Esophagus squamous epithelium (tissue), 4 donors: ENCODE results near the gene HDAC6.

Experiments used
- POLR2A ChIP-seq, 4 donors: fragments of 450-650 bp; IDR thresholded peaks; one replicate each; pipeline ENCODE4 v1.6.1; 2017; ENCODE audit warnings: antibody characterized with exemption in 4 of 4, mild to moderate bottlenecking in 4 of 4, moderate library complexity in 3 of 4
- TF ChIP-seq, protein P1 (sequence below), 6 experiments: fragments of 450-650 bp in 4 of 6; fragments of 200-600 bp in 2 of 6; sonication (generic) in 2 of 6; IDR thresholded peaks; one replicate each; pipeline ENCODE4 v1.5.1; 2016 to 2019; ENCODE audit warnings: antibody characterized with exemption in 6 of 6, mild to moderate bottlenecking in 4 of 6, moderate library complexity in 4 of 6

GRCh38 chrX:48786341-48786800, 15.5 kb upstream of the HDAC6 start, which contains the start of gene GATA1:
- TF ChIP-seq, protein P1, sequence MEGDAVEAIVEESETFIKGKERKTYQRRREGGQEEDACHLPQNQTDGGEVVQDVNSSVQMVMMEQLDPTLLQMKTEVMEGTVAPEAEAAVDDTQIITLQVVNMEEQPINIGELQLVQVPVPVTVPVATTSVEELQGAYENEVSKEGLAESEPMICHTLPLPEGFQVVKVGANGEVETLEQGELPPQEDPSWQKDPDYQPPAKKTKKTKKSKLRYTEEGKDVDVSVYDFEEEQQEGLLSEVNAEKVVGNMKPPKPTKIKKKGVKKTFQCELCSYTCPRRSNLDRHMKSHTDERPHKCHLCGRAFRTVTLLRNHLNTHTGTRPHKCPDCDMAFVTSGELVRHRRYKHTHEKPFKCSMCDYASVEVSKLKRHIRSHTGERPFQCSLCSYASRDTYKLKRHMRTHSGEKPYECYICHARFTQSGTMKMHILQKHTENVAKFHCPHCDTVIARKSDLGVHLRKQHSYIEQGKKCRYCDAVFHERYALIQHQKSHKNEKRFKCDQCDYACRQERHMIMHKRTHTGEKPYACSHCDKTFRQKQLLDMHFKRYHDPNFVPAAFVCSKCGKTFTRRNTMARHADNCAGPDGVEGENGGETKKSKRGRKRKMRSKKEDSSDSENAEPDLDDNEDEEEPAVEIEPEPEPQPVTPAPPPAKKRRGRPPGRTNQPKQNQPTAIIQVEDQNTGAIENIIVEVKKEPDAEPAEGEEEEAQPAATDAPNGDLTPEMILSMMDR (IDR thresholded peaks at IDR 0.05) = no peak
- TF ChIP-seq POLR2A (IDR thresholded peaks at IDR 0.05) = no peak
